Neural progenitor cell (in vitro differentiated cells): ENCODE results near the gene NDUFA9. TPM values are rescaled to one million over a fixed set of nuclear protein-coding genes. Genes with fewer than 3 reads are reported as not detected.

Experiments used
- DNase-seq: peaks from one replicate; pipeline ENCODE4 v3.0.0-alpha.2; 2016; ENCODE audit warnings: low spot score
- H2AFZ ChIP-seq: fragments of 200-600 bp; sonication (generic); replicated peaks from 2 replicates; pipeline ENCODE4 v1.6.1; 2016; ENCODE audit warnings: antibody characterized with exemption
- H3F3A ChIP-seq: fragments of 200-600 bp; sonication (generic); 2 replicates; pipeline ENCODE4 v1.6.1; 2016; ENCODE audit warnings: antibody characterized with exemption, low read depth
- H3K27ac ChIP-seq: fragments of 200-600 bp; sonication (generic); 2 replicates; pipeline ENCODE4 v1.5.1; 2016; ENCODE audit warnings: mild to moderate bottlenecking
- H3K27me3 ChIP-seq: fragments of 200-600 bp; sonication (generic); 2 replicates; pipeline ENCODE4 v1.6.1; 2016; ENCODE audit warnings: mild to moderate bottlenecking, moderate library complexity
- H3K36me3 ChIP-seq: fragments of 200-600 bp; sonication (generic); 2 replicates; pipeline ENCODE4 v1.5.1; 2016
- H3K4me1 ChIP-seq: fragments of 200-600 bp; sonication (generic); 2 replicates; pipeline ENCODE4 v1.6.1; 2016; ENCODE audit warnings: mixed run types
- H3K4me2 ChIP-seq: fragments of 200-600 bp; sonication (generic); 2 replicates; pipeline ENCODE4 v1.6.1; 2016
- H3K4me3 ChIP-seq: fragments of 200-600 bp; sonication (generic); 2 replicates; pipeline ENCODE4 v1.5.1; 2016
- H3K79me2 ChIP-seq: fragments of 200-600 bp; sonication (generic); 2 replicates; pipeline ENCODE4 v1.6.1; 2016; ENCODE audit warnings: low read depth
- H3K9ac ChIP-seq: fragments of 200-600 bp; sonication (generic); 2 replicates; pipeline ENCODE4 v1.6.1; 2016
- H3K9me3 ChIP-seq: fragments of 200-600 bp; sonication (generic); 2 replicates; pipeline ENCODE4 v1.5.1; 2016; ENCODE audit warnings: low read depth
- H4K20me1 ChIP-seq: fragments of 200-600 bp; sonication (generic); 2 replicates; pipeline ENCODE4 v1.6.1; 2016; ENCODE audit warnings: low read depth
- H3K27ac Mint-ChIP-seq: 3 replicates; pipeline ENCODE4 v1.8.0; 2021; ENCODE audit warnings: mixed read lengths
- H3K27me3 Mint-ChIP-seq: 2 replicates; pipeline ENCODE4 v1.8.0; 2022; ENCODE audit warnings: low read depth, mild to moderate bottlenecking, inconsistent platforms, moderate library complexity, mixed read lengths; ENCODE audit not compliant: insufficient read depth
- H3K36me3 Mint-ChIP-seq: 3 replicates; pipeline ENCODE4 v1.8.0; 2021; ENCODE audit warnings: mixed read lengths
- H3K4me1 Mint-ChIP-seq: 3 replicates; pipeline ENCODE4 v1.8.0; 2021; ENCODE audit warnings: mixed read lengths
- H3K4me3 Mint-ChIP-seq: 3 replicates; pipeline ENCODE4 v1.8.0; 2021; ENCODE audit warnings: mild to moderate bottlenecking, moderate library complexity, mixed read lengths
- H3K9me3 Mint-ChIP-seq: 3 replicates; pipeline ENCODE4 v1.8.0; 2020; ENCODE audit warnings: mixed read lengths
- CTCF ChIP-seq: fragments of 200-600 bp; sonication (generic); IDR thresholded peaks from 2 replicates; pipeline ENCODE4 v1.5.1; 2017; ENCODE audit warnings: antibody characterized with exemption, mild to moderate bottlenecking
- EZH2 ChIP-seq: fragments of 200-600 bp; sonication (generic); IDR thresholded peaks from 2 replicates; pipeline ENCODE4 v1.6.1; 2017; ENCODE audit warnings: antibody characterized with exemption, mild to moderate bottlenecking, moderate library complexity
- EZH2phosphoT487 ChIP-seq: fragments of 200-600 bp; sonication (generic); IDR thresholded peaks from 2 replicates; pipeline ENCODE4 v1.6.1; 2017; ENCODE audit warnings: antibody characterized with exemption
- total RNA-seq: library from RNA; depleted of rRNA; stranded (reverse); fragments of >200 nt; gene quantifications from 2 replicates; pipeline ENCODE4 v1.2.3, GENCODE V29; 2015; ENCODE audit warnings: low replicate concordance

NDUFA9 gene
- total RNA-seq, 1 donor from 2014 or later, result 67.7 TPM

- Histone ChIP-seq H3K4me1 (no peaks in the 10 kb centered on the region), H3F3A (no peaks in the 10 kb centered on the region), H3K9ac (no peak overlapping the region), H4K20me1 (no peaks in the 10 kb centered on the region), H2AFZ (no peak overlapping the region), H3K27me3 (no peaks in the 10 kb centered on the region), H3K36me3 (peaks cover 24% of the 10 kb centered on the region), H3K4me3 (no peak overlapping the region), H3K9me3 (no peaks in the 10 kb centered on the region), H3K27ac (no peak overlapping the region), H3K4me2 (no peak overlapping the region), H3K79me2 (no peaks in the 10 kb centered on the region)
- H3K27me3 Mint-ChIP-seq, result no peaks in the 10 kb centered on the region
- TF ChIP-seq EZH2, result no peak
- TF ChIP-seq EZH2phosphoT487, result no peak
- TF ChIP-seq CTCF, result no peak
- H3K9me3 Mint-ChIP-seq, result no peaks in the 10 kb centered on the region
- no peak for DNase-seq
- peaks cover 43% of the 10 kb centered on the region for H3K36me3 Mint-ChIP-seq
- H3K27ac Mint-ChIP-seq, result no peak overlapping the region
- no peak overlapping the region for H3K4me3 Mint-ChIP-seq
- no peaks in the 10 kb centered on the region for H3K4me1 Mint-ChIP-seq
Measured at GRCh38 chr12:4665236-4665635, 16.3 kb downstream of the NDUFA9 start.

GRCh38 chr12:4679711-4680110 lies 30.8 kb downstream of the NDUFA9 start:
- Histone ChIP-seq H3K79me2 (no peaks in the 10 kb centered on the region), H3F3A (no peaks in the 10 kb centered on the region), H3K27ac (no peak overlapping the region), H4K20me1 (no peaks in the 10 kb centered on the region), H3K4me2 (no peak overlapping the region), H3K9me3 (no peaks in the 10 kb centered on the region), H3K36me3 (peaks cover 11% of the 10 kb centered on the region), H3K4me3 (no peak overlapping the region), H2AFZ (no peak overlapping the region), H3K9ac (no peak overlapping the region), H3K27me3 (no peaks in the 10 kb centered on the region), H3K4me1 (no peaks in the 10 kb centered on the region)
- Mint-ChIP-seq H3K27me3 (no peaks in the 10 kb centered on the region), H3K36me3 (peaks cover 4% of the 10 kb centered on the region), H3K4me3 (no peak overlapping the region), H3K27ac (no peak overlapping the region), H3K9me3 (peaks cover 9% of the 10 kb centered on the region), H3K4me1 (no peaks in the 10 kb centered on the region)
- DNase-seq, result no peak
- no peak for TF ChIP-seq EZH2phosphoT487
- TF ChIP-seq EZH2, result no peak
- TF ChIP-seq CTCF, result no peak

GRCh38 chr12:4681732-4682131 lies 32.8 kb downstream of the NDUFA9 start:
- H3K36me3 ChIP-seq, result peaks cover 11% of the 10 kb centered on the region
- H3K4me3 Mint-ChIP-seq, result no peak overlapping the region

More at GRCh38 chr12:4681732-4682131, 32.8 kb downstream of the NDUFA9 start:
- Histone ChIP-seq H3K9me3 (no peaks in the 10 kb centered on the region), H2AFZ (no peak overlapping the region), H3K4me3 (no peak overlapping the region), H3K27ac (no peak overlapping the region), H3F3A (no peaks in the 10 kb centered on the region), H3K79me2 (no peaks in the 10 kb centered on the region), H3K27me3 (no peaks in the 10 kb centered on the region), H3K9ac (no peak overlapping the region), H3K4me1 (no peaks in the 10 kb centered on the region), H3K4me2 (no peak overlapping the region), H4K20me1 (no peaks in the 10 kb centered on the region)
- Mint-ChIP-seq H3K4me1 (no peaks in the 10 kb centered on the region), H3K36me3 (peaks cover 8% of the 10 kb centered on the region), H3K9me3 (no peaks in the 10 kb centered on the region), H3K27me3 (no peaks in the 10 kb centered on the region), H3K27ac (no peak overlapping the region)
- TF ChIP-seq EZH2phosphoT487 (no peak), CTCF (no peak), EZH2 (no peak)
- DNase-seq, result no peak
